Natural killer cell (primary cell): ENCODE results near the gene LARP1B. TPM values are rescaled to one million over a fixed set of nuclear protein-coding genes. Genes with fewer than 3 reads are reported as not detected.

ENCODE experiments used
- ATAC-seq, 3 donors: fragments of 150-1000 bp in 2 of 3; fragments of 200-7000 bp in 1 of 3; cut with Tn5 transposase; 1 replicate in 1 of 3; 2 replicates in 2 of 3; pipeline ENCODE4 v1.10.0; 2021; ENCODE audit warnings: mild to moderate bottlenecking in 2 of 3, moderate library complexity in 2 of 3
- DNase-seq, 2 donors: peaks; one replicate each; pipeline versions ENCODE4 v3.0.0 to v3.0.0-alpha.2; 2013 to 2021; ENCODE audit warnings: mixed read lengths in 1 of 2
- H3K27ac ChIP-seq: one replicate; pipeline ENCODE4 v1.5.1; 2013; ENCODE audit warnings: mild to moderate bottlenecking, low read length
- H3K27me3 ChIP-seq: one replicate; pipeline ENCODE4 v1.6.1; 2013; ENCODE audit warnings: low read length; ENCODE audit not compliant: control insufficient read depth, insufficient read depth
- H3K36me3 ChIP-seq: one replicate; pipeline ENCODE4 v1.6.1; 2013; ENCODE audit warnings: low read length; ENCODE audit not compliant: control insufficient read depth, insufficient read depth
- H3K4me1 ChIP-seq: one replicate; pipeline ENCODE4 v1.6.1; 2013; ENCODE audit warnings: low read length; ENCODE audit not compliant: control insufficient read depth, insufficient read depth
- H3K4me3 ChIP-seq: one replicate; pipeline ENCODE4 v1.5.1; 2013; ENCODE audit warnings: low read length
- H3K9me3 ChIP-seq: one replicate; pipeline ENCODE4 v1.6.1; 2013; ENCODE audit warnings: low read length; ENCODE audit not compliant: control insufficient read depth, insufficient read depth
- H3K27ac Mint-ChIP-seq, 2 donors: one replicate each; pipeline ENCODE4 v1.8.0; 2022; ENCODE audit warnings: mild to moderate bottlenecking in 2 of 2, mixed read lengths in 2 of 2, moderate library complexity in 1 of 2
- H3K27me3 Mint-ChIP-seq, 2 donors: one replicate each; pipeline ENCODE4 v1.8.0; 2022; ENCODE audit warnings: low read depth in 2 of 2, mixed read lengths in 2 of 2
- H3K36me3 Mint-ChIP-seq: one replicate; pipeline ENCODE4 v1.8.0; 2022; ENCODE audit warnings: mixed read lengths
- H3K4me1 Mint-ChIP-seq, 2 donors: one replicate each; pipeline ENCODE4 v1.8.0; 2022; ENCODE audit warnings: mixed read lengths in 2 of 2
- H3K4me3 Mint-ChIP-seq: one replicate; pipeline ENCODE4 v1.8.0; 2022; ENCODE audit warnings: mild to moderate bottlenecking, moderate library complexity, mixed read lengths
- H3K9me3 Mint-ChIP-seq, 2 donors: one replicate each; pipeline ENCODE4 v1.8.0; 2022; ENCODE audit warnings: mixed read lengths in 2 of 2
- WGBS: methylation state at CpG from one replicate; pipeline ENCODE4 v1.1.7; 2013; ENCODE audit warnings: missing lambda C conversion rate; ENCODE audit not compliant: insufficient coverage; 5-methylcytosine and 5-hydroxymethylcytosine counted together
- intact Hi-C: fragments of 100-400 bp; cut with micrococcal nuclease; formaldehyde crosslinking; loops from one replicate; pipeline ENCODE4 v1.14.2; 2022
- total RNA-seq, 4 donors: library from RNA; stranded (reverse); fragments of 120-200 nt in 1 of 4; gene quantifications; one replicate each; pipeline versions ENCODE4 v1.2.3 to v1.2.4, GENCODE V29; 2013 to 2022
- TF ChIP-seq, protein P1 (sequence below): fragments of 200-600 bp; IDR thresholded peaks from one replicate; pipeline ENCODE4 v1.8.0; 2022; ENCODE audit warnings: antibody characterized with exemption

Gene LARP1B
- total RNA-seq, 3 donors from 2014 or later (not counting 1 experiment from before 2014, with no cell fraction given): 8.5 to 10.7 (median 9.1) TPM

DNA sequence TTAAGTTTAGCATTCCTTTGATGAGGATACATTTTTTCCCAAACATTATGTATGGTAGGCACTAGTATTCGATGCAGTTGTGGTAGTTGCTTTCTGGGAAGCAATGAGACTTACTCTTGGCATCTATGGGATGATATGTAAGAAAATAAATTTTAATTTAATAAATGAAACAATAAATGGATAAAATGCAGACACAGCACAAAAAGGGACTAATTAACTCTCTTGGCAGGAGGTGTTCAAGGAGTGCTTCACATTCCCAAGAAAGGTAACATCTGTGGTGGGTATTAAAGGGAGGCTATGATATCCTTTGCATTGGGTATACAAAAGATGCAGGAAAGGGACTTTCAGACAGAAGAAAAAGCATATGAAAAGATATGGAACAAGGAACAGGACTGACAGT is 115.5 kb downstream of the LARP1B start:
- no peaks in the 10 kb centered on the region for H3K36me3 Mint-ChIP-seq
- no peak for ATAC-seq

DNA sequence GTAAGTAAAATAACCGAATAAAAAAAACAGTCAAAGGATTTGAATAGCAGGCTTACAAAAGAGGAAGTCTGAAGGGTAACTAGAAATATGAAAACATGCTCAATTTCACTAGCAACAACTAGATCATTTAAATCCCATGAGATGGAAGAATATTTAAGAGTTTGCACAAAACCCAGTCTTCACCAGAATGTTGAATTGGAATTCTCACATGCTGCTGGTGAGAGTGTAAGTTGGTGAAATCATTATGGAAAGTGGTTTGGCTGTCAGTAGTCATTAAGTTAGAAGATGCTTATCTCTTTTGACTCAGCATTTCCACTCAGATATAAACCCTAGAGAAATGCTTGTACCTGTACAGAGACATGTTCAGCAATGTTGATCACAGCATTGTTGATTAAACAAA is 116.4 kb downstream of the LARP1B start:
- Mint-ChIP-seq H3K4me1 (no peaks in the 10 kb centered on the region), H3K36me3 (no peaks in the 10 kb centered on the region), H3K27ac (no peak overlapping the region), H3K27me3 (no peaks in the 10 kb centered on the region), H3K4me3 (no peak overlapping the region), H3K9me3 (no peaks in the 10 kb centered on the region)
- no CpG with 5 or more reads among the region's 1 CpG for WGBS
- Histone ChIP-seq H3K4me3 (no peak overlapping the region), H3K27ac (no peak overlapping the region), H3K36me3 (no peaks in the 10 kb centered on the region), H3K27me3 (no peaks in the 10 kb centered on the region), H3K9me3 (no peaks in the 10 kb centered on the region), H3K4me1 (no peaks in the 10 kb centered on the region)
- intact Hi-C loops: no loop called here
- ATAC-seq (no peak), DNase-seq (no peak)
- TF ChIP-seq, protein P1, sequence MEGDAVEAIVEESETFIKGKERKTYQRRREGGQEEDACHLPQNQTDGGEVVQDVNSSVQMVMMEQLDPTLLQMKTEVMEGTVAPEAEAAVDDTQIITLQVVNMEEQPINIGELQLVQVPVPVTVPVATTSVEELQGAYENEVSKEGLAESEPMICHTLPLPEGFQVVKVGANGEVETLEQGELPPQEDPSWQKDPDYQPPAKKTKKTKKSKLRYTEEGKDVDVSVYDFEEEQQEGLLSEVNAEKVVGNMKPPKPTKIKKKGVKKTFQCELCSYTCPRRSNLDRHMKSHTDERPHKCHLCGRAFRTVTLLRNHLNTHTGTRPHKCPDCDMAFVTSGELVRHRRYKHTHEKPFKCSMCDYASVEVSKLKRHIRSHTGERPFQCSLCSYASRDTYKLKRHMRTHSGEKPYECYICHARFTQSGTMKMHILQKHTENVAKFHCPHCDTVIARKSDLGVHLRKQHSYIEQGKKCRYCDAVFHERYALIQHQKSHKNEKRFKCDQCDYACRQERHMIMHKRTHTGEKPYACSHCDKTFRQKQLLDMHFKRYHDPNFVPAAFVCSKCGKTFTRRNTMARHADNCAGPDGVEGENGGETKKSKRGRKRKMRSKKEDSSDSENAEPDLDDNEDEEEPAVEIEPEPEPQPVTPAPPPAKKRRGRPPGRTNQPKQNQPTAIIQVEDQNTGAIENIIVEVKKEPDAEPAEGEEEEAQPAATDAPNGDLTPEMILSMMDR: no peak

More for the DNA sequence above, 115.5 kb downstream of the LARP1B start:
- no CpG with 5 or more reads among the region's 1 CpG for WGBS
- H3K4me1 Mint-ChIP-seq: no peaks in the 10 kb centered on the region
- Histone ChIP-seq H3K27ac (no peak overlapping the region), H3K9me3 (no peaks in the 10 kb centered on the region), H3K4me3 (no peak overlapping the region), H3K36me3 (no peaks in the 10 kb centered on the region), H3K27me3 (no peaks in the 10 kb centered on the region), H3K4me1 (no peaks in the 10 kb centered on the region)
- H3K27me3 Mint-ChIP-seq: no peaks in the 10 kb centered on the region
- intact Hi-C loops: no loop called here
- no peaks in the 10 kb centered on the region for H3K9me3 Mint-ChIP-seq
- no peak overlapping the region for H3K27ac Mint-ChIP-seq
- DNase-seq: no peak
- no peak overlapping the region for H3K4me3 Mint-ChIP-seq
- TF ChIP-seq, protein P1: no peak

DNA sequence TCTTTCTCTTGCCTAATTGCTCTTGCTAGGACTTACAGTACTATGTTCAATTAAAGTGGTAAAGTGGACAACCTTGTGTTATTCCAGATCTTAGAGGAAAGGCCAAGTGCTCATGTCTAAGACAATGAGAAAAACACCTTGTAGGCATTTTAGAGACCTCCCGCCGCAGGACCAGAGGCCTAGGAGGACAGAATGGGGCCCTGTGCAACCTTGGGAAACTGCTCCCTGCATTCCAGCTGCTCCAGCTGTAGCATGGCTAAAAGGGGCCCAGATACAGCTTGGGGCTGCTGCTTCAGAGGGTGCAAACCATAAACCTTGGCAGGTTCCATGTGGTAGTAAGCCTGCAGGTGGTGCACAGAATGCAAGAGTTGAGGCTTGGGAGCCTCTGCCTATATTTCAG is 125.5 kb downstream of the LARP1B start:
- H3K4me3 Mint-ChIP-seq: no peak overlapping the region
- Histone ChIP-seq H3K4me3 (no peak overlapping the region), H3K36me3 (no peaks in the 10 kb centered on the region), H3K27ac (no peak overlapping the region), H3K4me1 (no peaks in the 10 kb centered on the region), H3K27me3 (no peaks in the 10 kb centered on the region), H3K9me3 (no peaks in the 10 kb centered on the region)
- ATAC-seq (no peak), DNase-seq (no peak)
- no peaks in the 10 kb centered on the region for H3K9me3 Mint-ChIP-seq
- no peak overlapping the region for H3K27ac Mint-ChIP-seq
- WGBS: 89% methylated on average over 2 of the region's 2 CpGs
- no peaks in the 10 kb centered on the region for H3K27me3 Mint-ChIP-seq
- peaks cover 6% of the 10 kb centered on the region in 2 donors for H3K4me1 Mint-ChIP-seq
- TF ChIP-seq, protein P1: no peak
- intact Hi-C loops: no loop called here
- H3K36me3 Mint-ChIP-seq: no peaks in the 10 kb centered on the region

DNA sequence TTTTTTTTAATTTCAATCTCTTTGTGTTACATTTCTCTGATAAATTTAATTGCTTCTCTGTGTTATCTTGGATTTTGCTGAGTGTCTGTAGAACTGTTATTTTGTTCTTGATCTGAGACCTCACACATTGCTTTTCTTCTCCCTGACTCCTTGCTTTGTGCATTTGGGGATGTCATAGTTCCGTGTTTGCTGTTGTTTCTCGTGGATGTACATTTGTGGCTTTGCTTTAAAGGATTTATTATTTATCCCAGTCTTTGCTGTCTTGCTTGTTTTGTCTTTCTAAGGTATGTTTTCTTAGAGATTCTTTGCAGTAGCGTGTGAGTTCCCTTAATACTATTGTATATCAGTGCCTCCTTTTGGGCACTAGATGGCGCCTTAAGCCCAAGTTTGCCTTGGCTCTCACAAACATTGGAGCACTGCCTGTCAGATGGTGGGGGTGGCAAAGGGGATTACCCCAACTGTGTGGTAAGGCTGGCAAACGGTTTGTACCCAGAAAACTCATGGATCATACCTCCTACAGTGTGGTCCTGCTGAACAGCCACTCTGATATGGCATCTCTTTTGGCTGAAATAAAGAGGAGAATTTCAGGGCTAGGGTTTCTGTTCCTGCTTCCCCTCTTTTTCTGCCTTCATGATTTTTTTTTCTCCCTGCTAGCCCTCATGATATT is 130.1 kb downstream of the LARP1B start:
- Histone ChIP-seq H3K27me3 (no peaks in the 10 kb centered on the region), H3K27ac (no peak overlapping the region), H3K9me3 (no peaks in the 10 kb centered on the region), H3K36me3 (no peaks in the 10 kb centered on the region), H3K4me3 (no peak overlapping the region), H3K4me1 (no peaks in the 10 kb centered on the region)
- no peak overlapping the region for H3K4me3 Mint-ChIP-seq
- TF ChIP-seq, protein P1: peak; percentile 94
- intact Hi-C loops: loop anchor here (1.0 kb wide), 2 partner anchors 618 to 672 kb away; partner anchors contain the start of gene JADE1
- no peaks in the 10 kb centered on the region for H3K27me3 Mint-ChIP-seq
- no peaks in the 10 kb centered on the region for H3K9me3 Mint-ChIP-seq
- H3K27ac Mint-ChIP-seq: no peak overlapping the region
- DNase-seq: peak; percentile 44 to 87
- ATAC-seq: peak; percentile 92 to 100 (median 100)
- H3K4me1 Mint-ChIP-seq: peaks cover 6% of the 10 kb centered on the region in 2 donors
- WGBS: 14% methylated on average over 5 of the region's 5 CpGs
- no peaks in the 10 kb centered on the region for H3K36me3 Mint-ChIP-seq
